Measurements from ENCODE around the gene LRRC70.

Gene LRRC70

GRCh38 chr5:62542720-62543119 is 35.9 kb upstream of the LRRC70 start:
- no peak for DNase-seq (ENCODE audit: low read depth, low spot score)
- POLR2A ChIA-PET, result no interaction called here
- CTCF ChIA-PET, result no interaction called here
- no peak overlapping the region for H3K4me3 ChIP-seq (ENCODE audit: low read depth, low read length)
- no peak for TF ChIP-seq CTCF (IDR thresholded peaks at IDR 0.05; ENCODE audit: insufficient read depth, low read length, missing control alignments)

GRCh38 chr5:62547945-62548630 is 30.5 kb upstream of the LRRC70 start:
- no peak for TF ChIP-seq CTCF (IDR thresholded peaks at IDR 0.05; ENCODE audit: insufficient read depth, low read length, missing control alignments)
- H3K4me3 ChIP-seq (ENCODE audit: low read depth, low read length), result no peak overlapping the region
- POLR2A ChIA-PET, result no interaction called here
- DNase-seq (ENCODE audit: low read depth, low spot score), result no peak
- CTCF ChIA-PET, result interaction anchor here (1.0 kb wide), 1 partner anchor 88 kb away, joined by 3 read pairs; no protein-coding TSS in a partner anchor

- TF ChIP-seq CTCF (IDR thresholded peaks at IDR 0.05; ENCODE audit: insufficient read depth, low read length, missing control alignments), result no peak
- no peak overlapping the region for H3K4me3 ChIP-seq (ENCODE audit: low read depth, low read length)
- CTCF ChIA-PET, result no interaction called here
- no peak for DNase-seq (ENCODE audit: low read depth, low spot score)
- POLR2A ChIA-PET, result no interaction called here
These were observed 28.5 kb upstream of the LRRC70 start for GRCh38 chr5:62550103-62550502.

- ChIA-PET CTCF (no interaction called here), POLR2A (no interaction called here)
- no peak for TF ChIP-seq CTCF (IDR thresholded peaks at IDR 0.05; ENCODE audit: insufficient read depth, low read length, missing control alignments)
- H3K4me3 ChIP-seq (ENCODE audit: low read depth, low read length), result no peak overlapping the region
- DNase-seq (ENCODE audit: low read depth, low spot score), result no peak
These were observed 22.7 kb upstream of the LRRC70 start for GRCh38 chr5:62555930-62556329.

- TF ChIP-seq CTCF (IDR thresholded peaks at IDR 0.05; ENCODE audit: insufficient read depth, low read length, missing control alignments), result no peak
- ChIA-PET POLR2A (no interaction called here), CTCF (no interaction called here)
- H3K4me3 ChIP-seq (ENCODE audit: low read depth, low read length), result no peak overlapping the region
- DNase-seq (ENCODE audit: low read depth, low spot score), result no peak
These were observed 19.7 kb upstream of the LRRC70 start for GRCh38 chr5:62558941-62559340.

GRCh38 chr5:62560786-62561185 is 17.8 kb upstream of the LRRC70 start:
- ChIA-PET POLR2A (no interaction called here), CTCF (no interaction called here)
- no peak for TF ChIP-seq CTCF (IDR thresholded peaks at IDR 0.05; ENCODE audit: insufficient read depth, low read length, missing control alignments)
- H3K4me3 ChIP-seq (ENCODE audit: low read depth, low read length), result no peak overlapping the region
- DNase-seq (ENCODE audit: low read depth, low spot score), result no peak

Measured in AG04449 (cell line).